NT2/D1 (cell line): ENCODE data around the gene IBA57.

ENCODE experiments used
- SUZ12 ChIP-seq: IDR thresholded peaks from 2 replicates; pipeline ENCODE4 v1.6.1; 2011; ENCODE audit not compliant: insufficient read length, insufficient read depth; ENCODE audit errors: extremely low read depth
- ZNF274 ChIP-seq: IDR thresholded peaks from 2 replicates; pipeline ENCODE4 v1.6.1; 2011; ENCODE audit warnings: mild to moderate bottlenecking, low read depth, low read length

- TF ChIP-seq ZNF274, result no peak
- no peak for TF ChIP-seq SUZ12
Measured at GRCh38 chr1:228206582-228207351, 41.2 kb downstream of the IBA57 start.
